Activated CD8-positive, alpha-beta memory T cell treated with anti-CD3 and anti-CD28 coated beads, Interleukin-2, amount 50 U/mL, for 4 hours (primary cell): Measurements from ENCODE around the gene PIK3R1.

Experiments
- DNase-seq: peaks from one replicate; pipeline ENCODE4 v3.0.0-alpha.2; 2020

PIK3R1 gene

GRCh38 chr5:68272289-68272688 lies 56.7 kb downstream of the PIK3R1 start:
- no peak for DNase-seq

- DNase-seq = no peak
Measured at GRCh38 chr5:68273717-68274409, 58.3 kb downstream of the PIK3R1 start.

DNA sequence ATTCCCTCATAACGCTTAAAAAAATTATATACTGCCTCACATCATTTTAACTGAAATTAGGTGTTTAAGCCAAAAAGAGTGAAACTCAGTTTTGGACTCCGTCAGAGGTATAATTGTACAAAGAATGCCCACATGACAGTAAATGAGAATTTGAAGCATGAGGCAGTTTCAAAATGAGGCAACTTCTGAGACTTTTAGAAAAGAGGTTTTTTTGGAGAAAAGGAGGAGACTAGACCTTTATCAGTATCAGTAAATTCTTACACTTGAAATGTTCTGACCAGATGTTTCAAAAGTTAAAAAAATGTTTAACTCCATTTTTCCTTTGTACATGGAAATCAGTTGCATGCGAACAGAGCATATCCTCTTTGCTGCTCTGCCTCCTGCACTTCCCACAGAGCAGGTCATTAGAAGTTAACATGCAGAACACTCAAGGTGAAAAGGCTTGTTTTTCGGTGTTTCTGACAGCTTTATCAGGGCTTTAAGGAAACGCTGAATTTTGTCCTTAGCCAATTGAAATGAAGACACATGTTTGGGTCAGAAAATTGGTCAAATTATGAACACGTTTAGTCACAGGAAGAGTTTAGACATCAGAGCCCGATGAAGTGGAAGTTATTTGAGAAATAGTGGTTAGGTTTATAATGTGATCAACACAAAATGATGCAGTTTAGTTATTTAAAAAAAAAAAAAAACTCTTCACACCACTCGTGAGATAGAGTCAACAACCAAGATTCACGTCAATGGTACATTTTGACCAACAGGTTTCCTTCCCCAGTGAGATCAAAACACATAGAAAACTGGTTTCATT lies 59.5 kb downstream of the PIK3R1 start:
- no peak for DNase-seq

DNA sequence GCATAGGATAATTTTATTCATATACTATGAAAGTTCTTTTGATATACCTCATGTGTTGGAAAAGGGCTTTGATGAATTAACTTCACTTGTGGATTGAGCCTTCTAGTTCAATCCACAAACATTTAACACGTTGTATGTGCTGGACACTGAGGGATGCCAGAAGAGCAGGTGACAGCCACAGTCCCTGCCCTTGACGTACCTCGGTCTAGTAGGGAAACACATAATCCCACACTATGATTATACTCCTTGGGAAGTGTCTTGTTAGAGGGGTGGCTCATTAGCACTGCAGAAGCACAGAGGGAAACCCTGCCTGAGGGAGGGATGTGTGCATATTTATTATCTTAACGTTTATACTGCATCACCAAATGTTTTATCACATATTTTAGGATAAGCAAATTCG lies 61.2 kb downstream of the PIK3R1 start:
- DNase-seq = no peak

DNA sequence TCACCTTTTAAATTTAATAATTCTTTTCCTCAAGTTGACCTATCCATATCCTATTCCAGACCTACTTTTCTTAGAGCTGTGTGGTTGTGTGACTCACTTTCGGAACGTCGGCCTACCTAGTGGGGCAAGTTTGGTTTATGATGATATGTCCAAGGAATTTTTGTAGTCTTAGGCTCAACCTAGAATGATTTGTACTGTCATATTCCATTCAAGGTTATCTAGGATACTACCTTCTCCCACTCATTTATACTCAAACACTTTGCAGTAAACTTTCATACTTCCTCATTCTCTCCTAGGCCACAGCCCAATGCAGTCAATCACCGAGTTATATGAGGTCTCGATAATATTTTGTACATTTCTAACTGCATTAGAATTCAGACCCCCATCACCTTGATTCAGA lies 61.9 kb downstream of the PIK3R1 start:
- DNase-seq = no peak

DNA sequence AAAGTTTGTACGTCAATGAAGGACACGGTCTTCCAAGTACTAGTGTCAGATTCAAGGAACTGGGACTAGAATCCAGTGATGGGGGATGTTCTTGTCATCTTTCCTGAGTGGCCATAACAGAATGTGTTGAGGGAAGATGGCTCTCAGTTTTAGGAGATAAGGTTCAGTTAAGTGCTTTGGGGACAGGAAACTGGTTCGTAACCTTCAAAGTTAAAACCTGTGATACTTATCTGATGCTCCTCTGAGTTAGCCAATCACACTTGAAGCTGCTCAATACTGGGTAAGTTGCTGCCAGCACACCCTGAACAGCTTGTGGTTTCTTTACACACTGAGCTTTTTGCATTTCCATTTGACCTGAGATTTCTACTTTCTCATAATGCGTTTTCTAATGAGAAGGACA lies 64.4 kb downstream of the PIK3R1 start:
- DNase-seq = no peak

- DNase-seq = no peak
Measured at GRCh38 chr5:68282001-68282400, 66.4 kb downstream of the PIK3R1 start.

DNA sequence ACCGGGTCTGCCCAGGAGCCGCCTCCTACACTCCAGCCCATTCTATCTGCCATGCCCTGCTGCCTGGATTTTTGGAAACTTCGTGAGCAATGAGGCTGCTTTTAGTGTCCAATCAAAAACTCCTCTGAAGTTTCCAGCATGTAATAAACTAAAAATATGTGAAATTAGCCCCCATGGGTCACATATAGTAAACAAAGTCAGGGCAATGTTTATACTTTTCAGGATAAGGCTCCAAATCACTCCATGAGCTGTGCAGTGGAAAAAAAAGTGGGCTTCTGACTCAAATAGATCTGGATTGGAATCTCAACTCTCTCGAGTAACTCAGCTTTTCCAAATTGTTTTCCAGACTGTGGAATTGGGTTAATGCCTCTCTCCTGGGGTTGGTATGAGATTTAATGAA lies 68.2 kb downstream of the PIK3R1 start:
- no peak for DNase-seq

DNA sequence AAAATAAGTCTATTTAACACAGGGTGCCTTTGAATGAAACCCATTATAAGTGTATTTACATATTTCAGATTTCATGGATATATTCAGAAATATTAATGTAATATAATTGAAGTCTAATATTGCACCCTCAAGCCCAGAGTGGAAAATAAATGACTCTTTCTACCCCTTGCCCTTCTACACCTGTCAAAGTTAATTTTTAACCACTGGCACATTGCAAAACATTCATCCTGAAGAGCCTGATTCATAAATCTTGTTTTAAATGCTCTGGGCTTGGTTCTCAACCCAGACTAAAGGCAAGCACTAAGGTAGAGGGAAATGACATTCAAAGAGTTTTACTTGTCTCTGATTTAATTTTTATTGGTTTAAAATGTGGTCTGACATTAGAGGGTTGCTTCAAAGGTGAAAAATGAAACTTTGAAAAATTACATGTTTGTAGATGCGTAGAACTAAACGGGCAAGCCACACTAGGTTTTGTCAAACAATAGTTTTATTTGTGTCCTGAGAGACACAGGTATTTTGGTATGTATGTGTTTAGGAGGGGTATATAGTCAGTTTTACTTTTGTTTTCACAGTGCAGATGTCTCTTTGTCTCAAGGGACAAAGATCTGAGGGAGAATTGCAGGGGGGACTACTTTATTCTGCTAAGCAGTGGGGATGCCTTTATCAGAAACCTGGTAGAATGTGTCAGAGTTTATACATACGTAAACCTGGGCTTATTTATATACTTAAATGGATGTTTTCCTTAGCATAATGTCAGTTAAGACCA lies 69.7 kb downstream of the PIK3R1 start:
- DNase-seq = no peak

- DNase-seq = no peak
Measured at GRCh38 chr5:68285851-68286611, 70.5 kb downstream of the PIK3R1 start.

DNA sequence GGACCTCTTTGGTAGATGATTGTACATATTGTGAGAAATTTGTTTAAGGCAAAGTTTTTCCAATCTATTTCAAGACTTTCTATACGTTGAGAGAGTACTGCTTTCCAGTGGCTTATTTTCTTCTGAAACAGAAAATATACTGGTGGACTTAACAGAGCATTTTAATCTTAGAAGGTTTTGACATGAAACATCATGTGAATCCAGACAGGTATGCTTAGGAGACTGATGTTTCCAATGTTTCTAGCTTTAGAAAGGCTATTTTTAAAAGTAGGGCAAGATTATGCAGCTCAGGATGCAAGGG lies 71.0 kb downstream of the PIK3R1 start:
- no peak for DNase-seq

DNA sequence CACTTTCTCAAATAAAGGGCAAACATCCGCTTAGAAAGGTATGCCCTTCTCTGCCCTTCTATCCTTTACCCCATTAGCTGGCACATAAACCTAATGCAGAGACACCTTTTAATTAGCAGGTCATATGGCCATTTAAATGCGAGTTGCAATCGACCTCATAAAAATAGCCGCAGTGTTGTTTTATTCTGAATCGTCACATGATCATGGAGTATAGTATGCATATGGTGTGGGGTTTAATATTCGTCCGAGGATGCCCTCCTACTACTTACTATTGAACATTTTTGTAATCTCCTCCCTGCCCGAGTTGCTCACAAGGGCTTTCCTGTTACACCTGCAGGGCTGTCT lies 72.0 kb downstream of the PIK3R1 start:
- DNase-seq = no peak

DNA sequence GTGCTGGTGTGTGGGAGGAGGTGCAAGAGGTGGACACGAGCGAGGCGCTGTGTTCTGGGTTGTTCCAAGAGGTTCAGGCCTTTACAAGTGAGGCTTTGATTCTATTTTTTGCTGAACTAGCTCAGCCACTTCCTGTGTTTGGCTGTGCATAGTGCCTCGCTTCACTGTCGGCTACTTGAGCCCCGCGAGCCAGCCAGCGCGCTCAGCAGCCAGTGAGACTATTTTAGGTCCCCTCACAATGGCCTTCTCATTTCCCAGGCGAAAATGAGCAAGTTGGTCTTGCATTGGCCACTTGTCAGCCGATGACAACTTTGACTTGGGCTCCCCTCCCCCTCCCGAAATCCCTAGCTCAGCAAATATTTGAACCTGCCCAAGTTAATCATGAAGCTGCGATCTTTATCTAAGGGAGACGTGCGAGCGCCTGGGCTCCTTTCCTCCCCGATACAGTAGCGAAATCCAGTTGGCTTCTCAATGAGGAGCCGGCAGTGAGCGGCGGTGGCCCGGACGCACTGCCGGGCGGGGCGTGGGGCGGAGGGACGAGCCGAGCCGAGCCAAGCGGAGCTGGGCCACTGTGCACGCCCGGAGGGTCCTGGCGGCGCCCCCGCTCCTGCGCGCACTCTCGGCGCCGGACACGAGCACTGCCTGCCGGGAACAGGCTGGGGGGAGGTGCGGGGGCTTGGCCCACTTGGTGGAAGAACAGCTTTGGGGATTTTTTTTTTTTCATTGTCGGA lies 72.6 kb downstream of the PIK3R1 start:
- DNase-seq = peak; percentile 34

DNA sequence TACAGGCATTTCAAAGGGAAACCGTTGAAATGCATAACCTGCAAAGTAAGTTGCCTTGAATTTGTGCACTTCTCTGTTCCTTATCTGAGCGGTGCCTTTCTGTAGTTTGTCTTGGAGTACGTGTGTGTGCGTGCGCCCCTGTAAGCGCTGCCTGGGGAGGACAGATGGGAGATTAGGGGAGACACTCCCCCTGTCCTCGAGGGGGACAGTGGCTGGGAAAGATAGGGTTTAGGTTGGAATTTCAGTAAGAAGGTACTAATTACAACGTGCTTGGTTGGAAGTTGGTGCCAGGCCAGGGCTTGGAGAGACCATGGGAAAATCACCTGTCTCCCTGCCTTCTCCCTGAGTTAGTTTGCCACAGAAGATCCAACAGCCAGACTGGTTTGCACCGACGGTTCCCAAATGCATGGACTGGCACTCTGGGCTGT lies 73.2 kb downstream of the PIK3R1 start:
- no peak for DNase-seq

DNA sequence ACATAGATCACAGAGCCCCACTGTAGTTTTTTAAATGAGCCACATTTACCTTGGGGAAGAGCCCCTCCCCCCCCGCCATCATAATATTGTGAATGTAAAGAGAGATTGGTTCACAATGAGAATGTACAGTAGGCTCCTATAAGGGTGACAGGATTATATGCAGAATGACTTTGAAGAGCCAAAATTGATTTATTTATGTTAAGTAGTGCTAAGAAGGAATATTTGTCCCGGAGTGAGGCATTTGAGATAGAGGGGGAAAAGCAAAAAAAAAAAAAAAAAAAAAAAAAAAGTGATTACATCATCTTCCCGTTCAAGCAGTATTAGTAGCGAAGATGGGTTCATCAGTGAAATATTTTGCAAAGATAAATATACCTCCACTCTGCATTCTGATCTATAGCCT lies 73.9 kb downstream of the PIK3R1 start:
- DNase-seq = no peak

DNA sequence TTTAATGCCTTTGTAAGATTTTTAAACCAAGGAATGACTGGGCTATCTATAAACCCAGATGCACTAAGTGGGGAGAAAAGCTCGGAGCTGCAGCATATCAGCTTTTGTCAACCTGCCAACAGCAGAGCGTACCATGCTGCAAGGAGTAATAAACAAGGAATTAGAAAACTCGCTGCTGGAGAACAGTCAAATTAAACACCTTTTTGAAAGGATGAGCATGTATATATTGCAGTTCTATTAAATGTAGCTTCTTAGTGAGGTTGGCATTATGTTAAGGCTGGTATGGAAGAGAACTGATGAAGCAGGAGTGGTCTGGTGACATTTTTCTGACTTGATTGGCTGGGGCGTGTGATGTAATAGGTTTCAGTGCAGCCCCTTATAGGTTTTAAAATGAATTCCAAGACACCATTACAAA lies 74.7 kb downstream of the PIK3R1 start:
- no peak for DNase-seq

- no peak for DNase-seq
Measured at GRCh38 chr5:68290847-68291246, 75.3 kb downstream of the PIK3R1 start.

DNA sequence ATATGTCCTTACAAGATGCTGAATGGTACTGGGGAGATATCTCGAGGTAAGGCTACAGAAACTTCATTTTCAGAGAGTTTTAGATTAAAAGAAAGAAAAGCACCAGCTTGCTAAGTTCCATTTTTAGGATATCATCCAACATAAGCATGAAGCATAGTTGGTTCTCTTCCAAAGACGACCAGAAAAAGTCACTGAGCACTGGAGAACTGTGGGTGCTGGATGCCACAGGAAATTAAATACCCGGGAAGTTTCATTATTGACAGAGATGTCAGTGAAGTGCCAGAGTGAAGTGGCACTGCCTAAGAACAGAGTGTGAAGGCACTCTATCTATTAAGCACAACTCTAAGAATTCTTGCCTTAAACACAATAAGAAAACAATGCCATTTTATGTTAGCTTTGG lies 76.8 kb downstream of the PIK3R1 start:
- no peak for DNase-seq

- DNase-seq = no peak
Measured at GRCh38 chr5:68295772-68296171, 80.2 kb downstream of the PIK3R1 start.

DNA sequence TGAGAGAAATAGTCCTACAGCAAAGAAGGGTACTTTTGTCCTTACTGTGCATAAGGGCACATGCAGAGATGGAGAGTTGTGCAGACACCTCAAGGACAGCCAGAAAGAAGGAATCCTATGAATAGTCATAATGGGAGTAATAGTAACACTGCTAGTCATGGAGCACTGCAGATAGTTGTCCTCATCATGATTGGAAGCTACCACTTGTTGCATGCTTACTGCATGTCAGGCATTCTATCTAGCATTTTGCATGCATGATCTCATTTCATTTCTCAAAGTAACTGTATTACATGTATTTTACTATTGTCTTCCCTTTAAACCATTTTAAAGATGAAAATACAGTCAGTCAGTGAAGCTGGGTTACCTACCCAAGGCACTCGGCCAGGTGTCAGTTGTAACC lies 81.3 kb downstream of the PIK3R1 start:
- no peak for DNase-seq

DNA sequence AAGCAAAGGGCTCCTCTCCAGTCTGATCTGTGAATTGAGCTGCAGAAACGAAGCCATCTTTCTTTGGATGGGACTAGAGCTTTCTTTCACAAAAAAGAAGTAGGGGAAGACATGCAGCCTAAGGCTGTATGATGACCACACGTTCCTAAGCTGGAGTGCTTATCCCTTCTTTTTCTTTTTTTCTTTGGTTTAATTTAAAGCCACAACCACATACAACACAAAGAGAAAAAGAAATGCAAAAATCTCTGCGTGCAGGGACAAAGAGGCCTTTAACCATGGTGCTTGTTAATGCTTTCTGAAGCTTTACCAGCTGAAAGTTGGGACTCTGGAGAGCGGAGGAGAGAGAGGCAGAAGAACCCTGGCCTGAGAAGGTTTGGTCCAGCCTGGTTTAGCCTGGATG lies 82.1 kb downstream of the PIK3R1 start:
- DNase-seq = no peak

DNA sequence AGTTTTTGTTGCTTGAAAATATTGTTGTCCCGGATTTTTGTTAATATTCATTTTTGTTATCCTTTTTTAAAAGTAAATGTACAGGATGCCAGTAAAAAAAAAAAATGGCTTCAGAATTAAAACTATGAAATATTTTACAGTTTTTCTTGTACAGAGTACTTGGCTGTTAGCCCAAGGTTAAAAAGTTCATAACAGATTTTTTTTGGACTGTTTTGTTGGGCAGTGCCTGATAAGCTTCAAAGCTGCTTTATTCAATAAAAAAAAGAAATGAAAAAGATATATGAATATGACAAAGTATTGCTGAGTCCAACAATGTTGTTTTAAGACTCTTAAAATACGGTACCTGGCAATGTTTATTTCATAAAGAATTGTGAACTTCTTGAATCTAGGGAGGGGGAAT lies 82.9 kb downstream of the PIK3R1 start:
- no peak for DNase-seq

- no peak for DNase-seq
Measured at GRCh38 chr5:68299105-68299504, 83.5 kb downstream of the PIK3R1 start.
